Measurements from ENCODE around the gene TSG101. TPM values are rescaled to one million over a fixed set of nuclear protein-coding genes. Genes with fewer than 3 reads are reported as not detected.

Gene TSG101
- total and polyA plus RNA-seq, 10 of the 15 experiments (the other 5 are each of a cell fraction or from before 2014, with no cell fraction given): 22.3 to 147 (median 84.9) TPM

DNA sequence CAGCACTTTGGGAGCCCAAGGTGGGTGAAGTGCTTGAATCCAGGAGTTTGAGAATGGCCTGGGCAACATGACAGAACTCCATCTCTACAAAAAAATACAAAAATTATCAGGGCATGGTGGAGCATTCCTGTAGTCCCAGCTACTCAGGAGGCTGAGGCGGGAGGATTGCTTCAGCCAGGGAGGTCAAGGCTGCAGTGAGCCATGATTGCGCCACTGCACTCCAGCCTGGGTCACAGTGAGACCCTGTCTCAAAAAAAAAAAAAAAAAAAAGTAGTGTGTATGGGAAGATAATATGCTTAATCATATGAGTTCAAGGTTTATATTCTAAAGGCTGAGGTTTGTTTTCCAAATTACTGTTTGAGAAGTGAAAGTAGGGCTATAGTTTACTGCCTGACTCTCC, 60.3 kb downstream of the TSG101 start:
- Histone ChIP-seq H3K4me2 (ENCODE audit: control insufficient read depth, insufficient read depth) (no peak overlapping the region), H3K36me3 (ENCODE audit: control insufficient read depth in 2 of 2, insufficient read depth in 2 of 2, low read length in 1 of 2) (no peaks in the 10 kb centered on the region), H3K9ac (ENCODE audit: control insufficient read depth, insufficient read depth, low read length) (no peak overlapping the region), H3K27ac (ENCODE audit: control insufficient read depth, insufficient read depth) (no peak overlapping the region), H3K27me3 (replicated peaks in 1 of 2; ENCODE audit: control insufficient read depth in 2 of 2, insufficient read depth in 2 of 2, low read length in 1 of 2) (no peaks in the 10 kb centered on the region), H4K20me1 (ENCODE audit: control insufficient read depth, insufficient read depth) (no peaks in the 10 kb centered on the region), H2AFZ (ENCODE audit: control insufficient read depth, low read depth, low read length) (no peak overlapping the region), H3K4me1 (ENCODE audit: control insufficient read depth, insufficient read depth, low read length) (peaks cover 5% of the 10 kb centered on the region; the same call in 1 of the 2 replicates), H3K79me2 (ENCODE audit: control insufficient read depth, insufficient read depth, low read length) (no peaks in the 10 kb centered on the region), H3K9me3 (replicated peaks; ENCODE audit: control insufficient read depth, insufficient read depth, low read length) (no peaks in the 10 kb centered on the region), H3K4me3 (no peak overlapping the region)
- no peak for FAIRE-seq
- intact Hi-C loops (cut with micrococcal nuclease; ENCODE audit: unreplicated experiment): no loop called here
- ChIA-PET CTCF (no interaction called here), POLR2A (no interaction called here), RAD21 (ENCODE audit: unreplicated experiment) (no interaction called here), SMC1A (ENCODE audit: uncharacterized antibody, unreplicated experiment) (interaction anchor here (1.0 kb wide), 1 partner anchor 172 kb away, joined by 3 read pairs; no protein-coding TSS in a partner anchor)
- WGBS (ENCODE audit: insufficient coverage, insufficient replicate concordance, low lambda C conversion rate, missing lambda C conversion rate): 100% methylated on average over 2 of the region's 2 CpGs
- ATAC-seq: no peak
- TF ChIP-seq TCF12 (IDR thresholded peaks at IDR 0.05; ENCODE audit: low read depth, low read length) (no peak), HCFC1 (IDR thresholded peaks at IDR 0.05; ENCODE audit: low read length) (no peak), MYB (IDR thresholded peaks at IDR 0.05; ENCODE audit: borderline replicate concordance, low read depth, low read length) (no peak), CREB1 (IDR thresholded peaks at IDR 0.05; ENCODE audit: low read depth) (no peak), DPF2 (IDR thresholded peaks at IDR 0.05) (no peak), MTA3 (IDR thresholded peaks at IDR 0.05; ENCODE audit: borderline replicate concordance, low read length) (no peak), LARP7 (IDR thresholded peaks at IDR 0.05) (no peak), PML (IDR thresholded peaks at IDR 0.05; ENCODE audit: low read length) (no peak), MEF2A (IDR thresholded peaks at IDR 0.05; ENCODE audit: insufficient read depth, low read depth, low read length) (no peak), EZH2 (IDR thresholded peaks at IDR 0.05; ENCODE audit: borderline replicate concordance, control insufficient read depth, low read depth, low read length) (no peak)
- TF ChIP-seq, protein P1, sequence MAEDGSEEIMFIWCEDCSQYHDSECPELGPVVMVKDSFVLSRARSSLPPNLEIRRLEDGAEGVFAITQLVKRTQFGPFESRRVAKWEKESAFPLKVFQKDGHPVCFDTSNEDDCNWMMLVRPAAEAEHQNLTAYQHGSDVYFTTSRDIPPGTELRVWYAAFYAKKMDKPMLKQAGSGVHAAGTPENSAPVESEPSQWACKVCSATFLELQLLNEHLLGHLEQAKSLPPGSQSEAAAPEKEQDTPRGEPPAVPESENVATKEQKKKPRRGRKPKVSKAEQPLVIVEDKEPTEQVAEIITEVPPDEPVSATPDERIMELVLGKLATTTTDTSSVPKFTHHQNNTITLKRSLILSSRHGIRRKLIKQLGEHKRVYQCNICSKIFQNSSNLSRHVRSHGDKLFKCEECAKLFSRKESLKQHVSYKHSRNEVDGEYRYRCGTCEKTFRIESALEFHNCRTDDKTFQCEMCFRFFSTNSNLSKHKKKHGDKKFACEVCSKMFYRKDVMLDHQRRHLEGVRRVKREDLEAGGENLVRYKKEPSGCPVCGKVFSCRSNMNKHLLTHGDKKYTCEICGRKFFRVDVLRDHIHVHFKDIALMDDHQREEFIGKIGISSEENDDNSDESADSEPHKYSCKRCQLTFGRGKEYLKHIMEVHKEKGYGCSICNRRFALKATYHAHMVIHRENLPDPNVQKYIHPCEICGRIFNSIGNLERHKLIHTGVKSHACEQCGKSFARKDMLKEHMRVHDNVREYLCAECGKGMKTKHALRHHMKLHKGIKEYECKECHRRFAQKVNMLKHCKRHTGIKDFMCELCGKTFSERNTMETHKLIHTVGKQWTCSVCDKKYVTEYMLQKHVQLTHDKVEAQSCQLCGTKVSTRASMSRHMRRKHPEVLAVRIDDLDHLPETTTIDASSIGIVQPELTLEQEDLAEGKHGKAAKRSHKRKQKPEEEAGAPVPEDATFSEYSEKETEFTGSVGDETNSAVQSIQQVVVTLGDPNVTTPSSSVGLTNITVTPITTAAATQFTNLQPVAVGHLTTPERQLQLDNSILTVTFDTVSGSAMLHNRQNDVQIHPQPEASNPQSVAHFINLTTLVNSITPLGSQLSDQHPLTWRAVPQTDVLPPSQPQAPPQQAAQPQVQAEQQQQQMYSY (CRISPR knock-in tag; IDR thresholded peaks at IDR 0.05): no peak
- DNase-seq (ENCODE audit: low read depth, low spot score): no peak
- in situ Hi-C loops (cut with MboI): no loop called here
- no TSS peak for BruUV-seq (replicated peaks)

Measured in GM12878 (cell line).